ENCODE data around the gene RAET1L.

RAET1L gene

GRCh38 chr6:150043501-150044412 is 18.4 kb upstream of the RAET1L start:
- no peak overlapping the region for H3K27ac ChIP-seq
- TF ChIP-seq ZFX (IDR thresholded peaks at IDR 0.05; ENCODE audit: borderline replicate concordance) (no peak), CTCF (IDR thresholded peaks at IDR 0.05) (no peak)

- H3K27ac ChIP-seq: no peak overlapping the region
- TF ChIP-seq ZFX (IDR thresholded peaks at IDR 0.05; ENCODE audit: borderline replicate concordance) (no peak), CTCF (IDR thresholded peaks at IDR 0.05) (no peak)
These were observed 17.8 kb upstream of the RAET1L start for GRCh38 chr6:150043096-150043495.

- no peak overlapping the region for H3K27ac ChIP-seq
- TF ChIP-seq CTCF (IDR thresholded peaks at IDR 0.05) (no peak), ZFX (IDR thresholded peaks at IDR 0.05; ENCODE audit: borderline replicate concordance) (no peak)
These were observed 13.1 kb upstream of the RAET1L start for GRCh38 chr6:150038202-150039062.

GRCh38 chr6:150037526-150038201 is 12.3 kb upstream of the RAET1L start:
- no peak overlapping the region for H3K27ac ChIP-seq
- TF ChIP-seq CTCF (IDR thresholded peaks at IDR 0.05) (no peak), ZFX (IDR thresholded peaks at IDR 0.05; ENCODE audit: borderline replicate concordance) (no peak)

- TF ChIP-seq CTCF (IDR thresholded peaks at IDR 0.05) (no peak), ZFX (IDR thresholded peaks at IDR 0.05; ENCODE audit: borderline replicate concordance) (no peak)
- no peak overlapping the region for H3K27ac ChIP-seq
These were observed 10.7 kb upstream of the RAET1L start for GRCh38 chr6:150036081-150036480.

GRCh38 chr6:150033207-150033771 is 8.0 kb upstream of the RAET1L start:
- TF ChIP-seq ZFX (IDR thresholded peaks at IDR 0.05; ENCODE audit: borderline replicate concordance) (no peak), CTCF (IDR thresholded peaks at IDR 0.05) (no peak)
- no peak overlapping the region for H3K27ac ChIP-seq
